ENCODE data around the gene SMARCD2. TPM values are rescaled to one million over a fixed set of nuclear protein-coding genes. Genes with fewer than 3 reads are reported as not detected.
A peak's percentile ranks its signal among the peaks of the same experiment; 100 is the strongest.

The SMARCD2 gene
- total RNA-seq, 2 donors from 2014 or later = 68.8 to 82.1 TPM

- H3K27ac ChIP-seq (ENCODE audit: low read depth, low read length) = no peak overlapping the region
- TF ChIP-seq CTCF (conservative IDR thresholded peaks at IDR 0.05) = no peak
- WGBS, 2 experiments (ENCODE audit: insufficient coverage in 1 of 2, insufficient read length in 1 of 2) = 85 to 100% methylated on average over 1 to 4 of the region's 5 CpGs
- no peaks in the 10 kb centered on the region for H3K27me3 ChIP-seq (ENCODE audit: control insufficient read depth, insufficient read depth, low read length, poor library complexity, severe bottlenecking)
- no peak overlapping the region for H3K9ac ChIP-seq (ENCODE audit: extremely low read depth, low read length, poor library complexity, severe bottlenecking)
- no peaks in the 10 kb centered on the region for H3K4me1 ChIP-seq (ENCODE audit: control insufficient read depth, insufficient read depth, low read length)
- Mint-ChIP-seq H3K4me3 (no peak overlapping the region), H3K27ac (no peak overlapping the region), H3K27me3 (ENCODE audit: insufficient read depth) (no peaks in the 10 kb centered on the region), H3K9me3 (no peaks in the 10 kb centered on the region), H3K36me3 (ENCODE audit: low read depth) (peaks cover 71% of the 10 kb centered on the region), H3K4me1 (peaks cover 17% of the 10 kb centered on the region)
- H3K36me3 ChIP-seq (ENCODE audit: control insufficient read depth, insufficient read depth, low read length) = peaks cover 71% of the 10 kb centered on the region
- no peaks in the 10 kb centered on the region for H3K9me3 ChIP-seq (ENCODE audit: control insufficient read depth, low read length)
- no peak overlapping the region for H3K4me3 ChIP-seq (ENCODE audit: low read length)
- no peak for DNase-seq
Observed at GRCh38 chr17:63830278-63830677, 12.2 kb downstream of the SMARCD2 start.

GRCh38 chr17:63828936-63829335 is 13.5 kb downstream of the SMARCD2 start:
- Histone ChIP-seq H3K4me1 (ENCODE audit: control insufficient read depth, insufficient read depth, low read length) (no peaks in the 10 kb centered on the region), H3K9ac (ENCODE audit: extremely low read depth, low read length, poor library complexity, severe bottlenecking) (no peak overlapping the region), H3K4me3 (ENCODE audit: low read length) (peak overlapping the region; percentile 90), H3K27ac (ENCODE audit: low read depth, low read length) (no peak overlapping the region), H3K36me3 (ENCODE audit: control insufficient read depth, insufficient read depth, low read length) (peaks cover 74% of the 10 kb centered on the region), H3K27me3 (ENCODE audit: control insufficient read depth, insufficient read depth, low read length, poor library complexity, severe bottlenecking) (no peaks in the 10 kb centered on the region), H3K9me3 (ENCODE audit: control insufficient read depth, low read length) (no peaks in the 10 kb centered on the region)
- Mint-ChIP-seq H3K9me3 (no peaks in the 10 kb centered on the region), H3K4me3 (no peak overlapping the region), H3K36me3 (ENCODE audit: low read depth) (peaks cover 73% of the 10 kb centered on the region), H3K4me1 (peaks cover 17% of the 10 kb centered on the region), H3K27me3 (ENCODE audit: insufficient read depth) (no peaks in the 10 kb centered on the region), H3K27ac (no peak overlapping the region)
- no peak for DNase-seq
- TF ChIP-seq CTCF (conservative IDR thresholded peaks at IDR 0.05) = no peak
- 94 to 100% methylated on average over 2 to 3 of the region's 3 CpGs for WGBS, 2 experiments (ENCODE audit: insufficient coverage in 1 of 2, insufficient read length in 1 of 2)

GRCh38 chr17:63827801-63828221 is 14.7 kb downstream of the SMARCD2 start:
- peak; percentile 2 for TF ChIP-seq CTCF (conservative IDR thresholded peaks at IDR 0.05)
- H3K9me3 Mint-ChIP-seq = no peaks in the 10 kb centered on the region
- peak overlapping the region; percentile 90 for H3K4me3 ChIP-seq (ENCODE audit: low read length)
- H3K27me3 ChIP-seq (ENCODE audit: control insufficient read depth, insufficient read depth, low read length, poor library complexity, severe bottlenecking) = no peaks in the 10 kb centered on the region
- no peak for DNase-seq
- 1 to 2% methylated on average over 16 to 19 of the region's 19 CpGs for WGBS, 2 experiments (ENCODE audit: insufficient coverage in 1 of 2, insufficient read length in 1 of 2)
- no peaks in the 10 kb centered on the region for H3K4me1 ChIP-seq (ENCODE audit: control insufficient read depth, insufficient read depth, low read length)
- H3K36me3 ChIP-seq (ENCODE audit: control insufficient read depth, insufficient read depth, low read length) = peaks cover 72% of the 10 kb centered on the region
- H3K4me1 Mint-ChIP-seq = peaks cover 17% of the 10 kb centered on the region
- no peaks in the 10 kb centered on the region for H3K9me3 ChIP-seq (ENCODE audit: control insufficient read depth, low read length)
- peak overlapping the region; percentile 99 for H3K4me3 Mint-ChIP-seq
- no peaks in the 10 kb centered on the region for H3K27me3 Mint-ChIP-seq (ENCODE audit: insufficient read depth)
- peak overlapping the region; percentile 100 for H3K27ac Mint-ChIP-seq
- H3K36me3 Mint-ChIP-seq (ENCODE audit: low read depth) = peaks cover 72% of the 10 kb centered on the region
- H3K9ac ChIP-seq (ENCODE audit: extremely low read depth, low read length, poor library complexity, severe bottlenecking) = peak overlapping the region; percentile 92
- H3K27ac ChIP-seq (ENCODE audit: low read depth, low read length) = peak overlapping the region; percentile 96
